Medulla oblongata (tissue), 1 donor: ENCODE results near the gene NMNAT3.
A peak's percentile ranks its signal among the peaks of the same experiment; 100 is the strongest.
"Not testable (repeated sequence)": the region's sequence is repeated elsewhere in the genome, so short reads cannot be mapped to it uniquely, and the experiment has no call there.

ENCODE experiments used
- DNase-seq: peaks from one replicate; pipeline ENCODE4 v3.0.0-alpha.2; 2015; ENCODE audit errors: extremely low spot score

NMNAT3 gene

GRCh38 chr3:139583651-139584050, 94.1 kb downstream of the NMNAT3 start:
- not testable (repeated sequence) for DNase-seq

GRCh38 chr3:139578783-139579182, 99.0 kb downstream of the NMNAT3 start:
- no peak for DNase-seq

- peak; percentile 42 for DNase-seq
These were observed 99.9 kb downstream of the NMNAT3 start for GRCh38 chr3:139577909-139578308.

DNA sequence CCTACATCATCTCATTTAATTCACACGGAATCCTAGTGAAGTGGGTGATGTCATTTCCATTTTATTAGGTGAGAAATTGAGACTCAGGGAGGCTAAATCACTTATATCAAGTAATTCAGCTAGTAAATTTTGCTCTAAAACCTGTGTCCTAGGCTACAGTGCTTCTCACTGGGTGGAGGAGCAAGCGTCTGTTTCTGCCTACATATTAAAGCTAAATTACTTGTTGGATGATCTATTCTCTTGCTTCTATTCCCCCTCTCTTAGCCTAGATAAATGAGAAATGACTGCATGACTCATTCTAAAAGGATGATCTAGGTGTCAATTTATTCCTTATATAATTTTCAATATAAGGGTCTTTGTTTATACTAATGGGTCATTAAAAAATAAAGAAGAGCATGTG, 100.4 kb downstream of the NMNAT3 start:
- DNase-seq = no peak

- peak; percentile 33 for DNase-seq
These were observed 103.5 kb downstream of the NMNAT3 start for GRCh38 chr3:139574026-139574947.

DNA sequence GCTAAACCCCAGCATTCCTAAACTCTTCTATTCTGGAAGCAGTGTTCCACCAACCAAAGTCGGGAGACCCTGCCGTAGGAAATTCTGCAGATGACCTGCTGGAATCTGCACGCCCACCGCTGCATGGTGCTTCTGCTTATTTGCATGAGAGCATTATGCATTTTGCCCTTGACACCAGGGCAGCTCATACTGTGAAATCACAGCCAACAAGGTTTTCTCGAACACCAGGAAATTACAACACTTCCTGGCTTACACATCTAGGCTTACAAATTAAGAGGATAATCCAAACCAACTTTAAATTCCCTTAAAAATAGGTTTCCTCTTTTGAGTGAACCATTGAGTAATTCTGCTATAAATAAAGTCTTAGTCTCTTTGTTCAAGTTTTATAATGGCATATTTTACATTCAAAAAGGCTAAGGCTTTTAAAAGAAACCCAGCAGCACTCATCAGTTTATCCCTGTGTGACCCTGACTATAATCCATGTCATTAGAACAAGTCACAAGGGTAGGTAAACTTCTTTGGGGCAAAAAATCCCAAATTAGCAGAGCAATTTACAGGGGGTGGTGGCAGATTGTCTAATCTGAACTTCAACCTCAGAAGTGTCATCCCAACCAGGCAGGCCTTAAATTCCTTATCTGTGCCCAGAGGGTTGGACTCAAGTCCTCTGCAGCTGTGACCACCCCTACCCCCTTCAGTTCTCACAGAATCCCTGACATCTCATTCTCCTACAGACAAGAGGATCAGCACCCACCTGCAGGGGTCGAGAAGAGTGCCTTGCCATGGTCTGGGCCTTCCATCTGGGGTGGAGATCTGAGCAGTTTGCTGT, 104.7 kb downstream of the NMNAT3 start:
- no peak for DNase-seq

- no peak for DNase-seq
These were observed 106.1 kb downstream of the NMNAT3 start for GRCh38 chr3:139571711-139572110.

- DNase-seq = no peak
These were observed 113.4 kb downstream of the NMNAT3 start for GRCh38 chr3:139564294-139564861.

- peak; percentile 47 for DNase-seq
These were observed 115.7 kb downstream of the NMNAT3 start for GRCh38 chr3:139561959-139562676.

- DNase-seq = no peak
These were observed 116.4 kb downstream of the NMNAT3 start for GRCh38 chr3:139561255-139561817.

DNA sequence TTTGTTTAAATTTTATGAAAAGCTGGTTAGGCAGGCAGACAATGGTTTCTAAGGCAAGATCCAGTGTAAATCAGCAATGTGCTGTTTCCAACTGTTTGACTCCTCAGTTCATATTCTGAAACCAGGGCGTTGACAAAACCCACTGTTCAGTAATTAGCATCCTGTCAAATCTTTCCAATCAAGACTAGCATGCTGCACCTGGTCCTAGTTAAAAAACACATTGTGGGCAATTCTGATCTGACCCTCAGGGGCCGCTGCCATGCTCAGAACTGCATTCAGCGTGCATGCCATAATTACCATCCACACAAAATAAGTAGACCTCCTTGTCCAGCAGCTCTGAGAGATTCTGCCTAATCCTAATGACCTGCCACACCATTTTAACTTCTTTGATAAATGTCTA, 117.4 kb downstream of the NMNAT3 start:
- DNase-seq = no peak

DNA sequence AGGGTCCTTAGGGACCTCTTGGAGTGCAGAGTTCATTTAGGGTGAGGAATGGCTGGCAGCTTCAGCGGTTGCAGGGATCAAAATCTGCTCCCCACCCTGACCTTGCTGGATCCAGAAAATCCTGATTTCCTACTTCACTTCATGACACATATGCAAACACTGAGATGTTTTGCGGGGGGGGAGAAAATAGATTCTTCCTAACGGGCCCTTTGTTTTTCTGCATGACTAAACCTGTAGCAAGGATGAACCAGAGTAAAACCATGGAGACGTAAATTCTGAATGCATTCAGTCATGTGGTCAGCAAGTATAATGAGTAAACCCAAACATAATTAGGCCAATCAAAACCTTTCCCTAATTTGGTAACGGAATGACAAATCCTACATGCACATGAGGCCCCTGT, 118.2 kb downstream of the NMNAT3 start:
- no peak for DNase-seq

DNA sequence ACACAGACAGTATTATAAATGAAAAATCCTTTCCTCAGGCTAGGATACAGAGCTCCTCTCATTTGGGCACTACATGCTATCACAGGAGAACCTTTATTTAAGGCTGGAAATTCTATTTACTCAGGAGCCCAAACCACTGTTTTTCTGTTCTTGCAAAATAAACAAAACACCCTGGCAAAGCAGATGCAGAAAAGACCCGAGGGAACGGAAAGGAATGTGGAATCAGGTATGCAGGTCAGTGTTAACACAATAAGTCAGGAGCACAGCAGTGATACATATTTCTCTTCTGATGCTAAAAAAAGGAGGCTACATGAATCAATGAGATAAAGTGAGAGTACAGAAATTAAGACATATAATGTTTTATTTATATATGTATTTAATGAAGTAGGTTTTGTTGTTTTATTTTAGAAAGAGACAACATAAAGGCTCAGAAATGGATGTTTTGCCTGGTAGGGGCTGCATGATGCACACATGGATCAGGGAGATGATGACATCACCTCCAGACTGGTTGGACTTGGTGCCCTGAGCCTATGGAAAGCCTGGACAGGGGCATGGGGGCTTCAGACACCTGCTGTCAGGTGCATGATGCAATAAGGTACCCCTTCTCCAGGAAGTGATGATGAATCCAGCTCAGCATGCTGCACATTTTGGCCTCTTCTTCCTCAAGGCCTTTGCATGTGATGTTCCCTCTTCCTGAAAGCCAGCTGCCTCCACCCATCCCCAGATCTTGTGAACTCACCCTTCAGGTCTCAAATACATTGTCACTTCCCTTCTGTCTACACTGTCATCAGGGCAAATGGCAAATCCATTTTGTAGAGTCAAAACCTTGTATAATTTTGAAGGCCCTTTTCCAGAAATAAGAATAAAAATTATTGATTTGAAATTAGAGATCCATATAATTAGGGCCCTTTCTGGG, 119.2 kb downstream of the NMNAT3 start:
- DNase-seq = no peak

GRCh38 chr3:139557041-139557440, 120.7 kb downstream of the NMNAT3 start:
- no peak for DNase-seq

- no peak for DNase-seq
These were observed 122.5 kb downstream of the NMNAT3 start for GRCh38 chr3:139555249-139555648.

- DNase-seq = no peak
These were observed 123.1 kb downstream of the NMNAT3 start for GRCh38 chr3:139554628-139555027.

DNA sequence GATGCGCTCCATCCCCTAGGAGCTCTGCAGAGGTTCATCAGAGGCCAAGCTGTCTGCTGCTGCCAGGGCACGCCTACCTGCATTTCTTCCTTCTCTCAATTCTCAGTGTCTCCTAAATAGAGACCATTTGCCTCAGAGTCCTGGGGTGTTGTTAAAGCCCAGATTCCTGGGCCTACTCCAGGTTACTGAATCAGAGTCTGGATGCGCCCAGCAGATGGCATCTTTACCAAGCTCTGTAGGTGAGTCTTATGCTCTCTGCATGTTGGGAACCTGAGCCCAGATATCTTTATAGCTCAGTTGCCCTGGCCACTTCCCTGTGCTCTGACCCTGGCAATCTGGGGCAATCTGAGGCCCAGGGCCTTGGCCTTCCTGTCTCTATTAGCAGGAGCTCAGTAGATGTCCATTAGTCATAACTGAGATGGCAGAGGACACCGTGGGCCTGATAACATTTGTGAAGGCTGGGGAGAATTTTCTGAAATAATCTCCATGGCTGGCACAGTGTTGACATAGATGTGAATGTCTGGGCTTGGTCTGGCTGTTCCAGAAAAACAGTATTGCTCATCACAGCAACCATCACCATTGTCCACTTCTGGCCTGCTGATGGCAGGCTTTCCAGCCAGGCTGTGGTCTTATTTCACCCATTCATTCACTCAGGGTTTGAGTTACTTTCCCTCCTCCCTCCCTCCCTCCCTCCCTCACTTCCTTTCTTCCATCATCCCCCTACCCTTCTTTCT, 125.0 kb downstream of the NMNAT3 start:
- DNase-seq = no peak

DNA sequence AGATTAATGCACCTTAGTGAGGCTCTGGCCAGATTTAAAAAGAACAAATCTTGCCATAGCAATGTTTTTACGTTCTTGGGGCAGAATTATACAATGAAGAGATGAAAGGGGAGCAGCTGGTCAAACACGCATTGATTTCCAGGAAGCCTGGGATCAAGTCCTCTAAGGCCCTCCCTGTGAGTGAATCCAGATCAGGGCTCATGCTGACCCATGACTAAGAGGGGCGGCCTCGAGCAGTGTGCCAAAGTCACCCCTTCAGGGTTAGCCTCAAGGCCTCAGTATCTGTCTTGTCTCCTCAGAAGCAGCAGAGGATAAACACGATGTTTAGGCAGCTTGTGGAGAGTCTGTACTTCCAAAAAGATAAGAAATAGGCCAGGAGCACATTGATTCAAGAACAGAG, 129.0 kb downstream of the NMNAT3 start:
- no peak for DNase-seq

DNA sequence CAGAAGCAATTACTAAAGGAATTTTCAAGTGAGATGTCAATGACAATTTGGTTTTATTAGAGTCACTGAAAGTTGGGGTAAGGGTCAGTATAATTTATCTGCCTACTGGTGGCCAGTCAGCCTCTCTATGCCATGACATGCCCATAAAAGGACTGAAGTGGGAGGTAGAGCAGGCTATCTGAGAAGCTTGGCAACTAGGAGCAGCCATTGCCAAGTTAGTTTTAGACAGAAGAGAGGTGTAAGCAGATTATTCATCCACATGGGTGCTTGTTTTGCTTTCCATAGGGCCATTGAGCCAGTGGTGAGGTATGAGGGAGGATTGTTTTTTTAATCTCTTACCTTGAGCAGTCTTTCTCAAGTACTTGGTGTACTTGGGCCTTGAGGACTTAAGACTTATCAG, 130.1 kb downstream of the NMNAT3 start:
- DNase-seq = no peak

DNA sequence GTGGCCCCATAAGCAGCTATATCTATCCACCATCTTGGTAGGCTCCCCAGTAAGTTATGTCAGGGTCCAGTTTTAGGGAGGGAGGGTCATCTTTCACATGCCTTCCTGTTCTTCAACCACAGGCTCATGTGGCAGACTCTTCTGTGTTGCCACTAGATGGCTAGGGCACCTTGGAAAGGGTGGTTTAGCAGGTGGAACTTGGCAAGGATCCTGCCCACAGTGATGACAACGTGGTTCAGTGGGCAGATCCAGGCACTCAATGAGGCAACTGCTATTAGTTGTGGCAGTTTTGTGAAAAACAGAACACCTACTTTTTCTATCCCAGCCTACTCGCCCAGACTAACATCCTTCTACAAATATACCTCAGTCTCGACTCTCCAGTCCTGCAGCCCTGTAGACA, 131.0 kb downstream of the NMNAT3 start:
- no peak for DNase-seq
